Measurements from ENCODE around the gene PDE4B. TPM values are rescaled to one million over a fixed set of nuclear protein-coding genes. Genes with fewer than 3 reads are reported as not detected.

The PDE4B gene
- total RNA-seq, 2 donors from 2014 or later = 23.6 to 53.9 TPM

DNA sequence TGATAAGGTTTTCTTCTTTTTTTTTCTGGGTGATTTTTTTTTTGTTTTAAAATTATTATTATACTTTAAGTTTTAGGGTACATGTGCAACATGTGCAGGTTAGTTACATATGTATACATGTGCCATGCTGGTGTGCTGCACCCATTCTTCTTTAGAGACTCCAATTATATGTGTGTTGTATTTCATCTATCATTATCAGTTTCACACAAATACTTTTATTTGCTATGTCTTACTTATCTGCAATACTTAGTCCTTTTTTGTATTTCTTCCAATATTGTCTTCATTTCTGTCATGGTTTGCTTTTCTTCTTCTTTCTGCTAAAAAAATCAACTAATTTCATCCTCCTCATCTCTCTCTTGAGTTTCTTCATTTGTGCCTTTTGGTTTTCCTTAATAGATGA is 3.9 kb upstream of the PDE4B start:
- Mint-ChIP-seq H3K4me1 (ENCODE audit: low read depth) (peaks cover 6% of the 10 kb centered on the region), H3K9me3 (peaks cover 7 to 10% of the 10 kb centered on the region in 2 donors), H3K4me3 (no peak overlapping the region), H3K27me3 (ENCODE audit: low read depth) (peaks cover 38% of the 10 kb centered on the region), H3K36me3 (ENCODE audit: insufficient read depth in 2 of 2) (peaks cover 2 to 3% of the 10 kb centered on the region in 2 donors), H3K27ac (peak overlapping the region; percentile 4)
- DNase-seq (no peak), ATAC-seq (replicated peaks in 1 of 2) (no peak)

DNA sequence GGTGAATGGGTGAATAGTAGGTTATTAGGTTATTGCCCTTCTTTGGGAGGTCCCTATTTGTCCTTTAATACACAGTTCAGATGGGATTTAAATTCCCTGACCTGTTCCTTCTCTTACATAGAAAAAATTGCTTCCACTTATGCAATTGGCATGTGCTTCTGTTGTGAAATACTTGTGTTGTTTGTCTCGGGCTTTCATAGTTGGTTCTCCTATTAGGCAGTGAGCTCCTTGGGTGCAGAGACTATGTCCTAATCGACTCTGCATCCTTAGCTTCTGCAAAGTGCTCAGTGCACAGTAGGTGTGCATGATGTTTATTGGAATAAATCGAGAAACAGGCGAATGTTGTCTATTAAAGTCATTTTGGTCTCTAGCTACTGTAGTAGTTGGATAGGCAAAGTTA is 1.3 kb upstream of the PDE4B start:
- ATAC-seq (replicated peaks in 1 of 2) = no peak
- Mint-ChIP-seq H3K4me3 (no peak overlapping the region), H3K4me1 (ENCODE audit: low read depth) (peaks cover 6% of the 10 kb centered on the region), H3K36me3 (ENCODE audit: insufficient read depth in 2 of 2) (peaks cover 2 to 3% of the 10 kb centered on the region in 2 donors), H3K27ac (no peak overlapping the region), H3K27me3 (ENCODE audit: low read depth) (peaks cover 64% of the 10 kb centered on the region), H3K9me3 (peaks cover 7% of the 10 kb centered on the region in 2 donors)
- no peak for DNase-seq

- H3K36me3 Mint-ChIP-seq (ENCODE audit: insufficient read depth in 2 of 2) = peaks cover 2 to 3% of the 10 kb centered on the region in 2 donors
- ATAC-seq (replicated peaks in 1 of 2) (no peak), DNase-seq (no peak)
- H3K4me1 Mint-ChIP-seq (ENCODE audit: low read depth) = peaks cover 6% of the 10 kb centered on the region
- H3K27me3 Mint-ChIP-seq (ENCODE audit: low read depth) = peaks cover 70% of the 10 kb centered on the region
- peaks cover 7% of the 10 kb centered on the region in 2 donors for H3K9me3 Mint-ChIP-seq
- no peak overlapping the region for H3K4me3 Mint-ChIP-seq
- H3K27ac Mint-ChIP-seq = no peak overlapping the region
These were observed 660 bp upstream of the PDE4B start for GRCh38 chr1:65791801-65792668.

DNA sequence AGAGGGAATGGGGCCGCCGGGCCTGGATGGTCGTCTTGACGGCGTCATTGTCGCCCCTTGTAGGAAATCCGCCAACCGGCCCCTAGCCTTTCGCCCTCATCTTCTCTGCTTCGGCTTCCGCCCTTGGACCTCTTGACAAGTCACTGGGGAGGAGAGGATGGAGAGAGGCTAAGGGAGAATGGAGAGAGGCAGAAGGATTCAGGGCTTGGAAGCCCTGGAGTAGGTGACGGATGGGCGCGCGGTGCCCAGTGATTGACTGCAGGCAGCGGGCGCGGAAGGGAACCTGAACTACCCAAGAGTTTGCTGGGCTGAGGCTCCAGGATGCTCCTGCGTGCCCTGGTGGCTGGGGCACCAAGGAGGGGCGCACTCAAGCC is 651 bp downstream of the PDE4B start:
- DNase-seq = no peak
- H3K36me3 Mint-ChIP-seq (ENCODE audit: insufficient read depth in 2 of 2) = peaks cover 2 to 3% of the 10 kb centered on the region in 2 donors
- H3K9me3 Mint-ChIP-seq = peaks cover 7% of the 10 kb centered on the region in 2 donors
- no peak for ATAC-seq (replicated peaks in 1 of 2)
- peaks cover 64% of the 10 kb centered on the region for H3K27me3 Mint-ChIP-seq (ENCODE audit: low read depth)
- peak overlapping the region; percentile 5 to 14 for H3K4me3 Mint-ChIP-seq
- H3K27ac Mint-ChIP-seq = no peak overlapping the region
- peaks cover 6% of the 10 kb centered on the region for H3K4me1 Mint-ChIP-seq (ENCODE audit: low read depth)

- H3K9me3 Mint-ChIP-seq = peaks cover 0 to 2% of the 10 kb centered on the region in 2 donors
- H3K36me3 Mint-ChIP-seq (ENCODE audit: insufficient read depth in 2 of 2) = no peaks in the 10 kb centered on the region
- H3K27me3 Mint-ChIP-seq (ENCODE audit: low read depth) = peaks cover 68% of the 10 kb centered on the region
- no peak overlapping the region for H3K27ac Mint-ChIP-seq
- H3K4me1 Mint-ChIP-seq (ENCODE audit: low read depth) = peaks cover 6% of the 10 kb centered on the region
- ATAC-seq (replicated peaks in 1 of 2) (no peak), DNase-seq (no peak)
- no peak overlapping the region for H3K4me3 Mint-ChIP-seq
These were observed 2.6 kb downstream of the PDE4B start for GRCh38 chr1:65795311-65795710.

- peaks cover 47% of the 10 kb centered on the region for H3K27me3 Mint-ChIP-seq (ENCODE audit: low read depth)
- no peaks in the 10 kb centered on the region for H3K4me1 Mint-ChIP-seq (ENCODE audit: low read depth)
- H3K27ac Mint-ChIP-seq = no peak overlapping the region
- H3K4me3 Mint-ChIP-seq = no peak overlapping the region
- no peaks in the 10 kb centered on the region for H3K9me3 Mint-ChIP-seq
- DNase-seq = no peak
- no peak for ATAC-seq (replicated peaks in 1 of 2)
- no peaks in the 10 kb centered on the region for H3K36me3 Mint-ChIP-seq (ENCODE audit: insufficient read depth in 2 of 2)
These were observed 6.9 kb downstream of the PDE4B start for GRCh38 chr1:65799601-65800000.

GRCh38 chr1:65804584-65804983 is 11.9 kb downstream of the PDE4B start:
- no peak overlapping the region for H3K27ac Mint-ChIP-seq
- ATAC-seq (replicated peaks in 1 of 2) = no peak

GRCh38 chr1:65812065-65812464 is 19.4 kb downstream of the PDE4B start:
- Mint-ChIP-seq H3K9me3 (no peaks in the 10 kb centered on the region), H3K27ac (peak overlapping the region; percentile 51), H3K4me3 (peak overlapping the region; percentile 0 to 27), H3K27me3 (ENCODE audit: low read depth) (peaks cover 57% of the 10 kb centered on the region), H3K4me1 (ENCODE audit: low read depth) (peaks cover 28% of the 10 kb centered on the region), H3K36me3 (ENCODE audit: insufficient read depth in 2 of 2) (no peaks in the 10 kb centered on the region)
- peak; percentile 78 to 85 for DNase-seq
- peak; percentile 98 for ATAC-seq (replicated peaks in 1 of 2)

More at GRCh38 chr1:65804584-65804983, 11.9 kb downstream of the PDE4B start:
- no peaks in the 10 kb centered on the region for H3K4me1 Mint-ChIP-seq (ENCODE audit: low read depth)
- DNase-seq = no peak
- H3K27me3 Mint-ChIP-seq (ENCODE audit: low read depth) = peaks cover 61% of the 10 kb centered on the region
- H3K36me3 Mint-ChIP-seq (ENCODE audit: insufficient read depth in 2 of 2) = no peaks in the 10 kb centered on the region
- H3K4me3 Mint-ChIP-seq = no peak overlapping the region
- no peaks in the 10 kb centered on the region for H3K9me3 Mint-ChIP-seq

- no peaks in the 10 kb centered on the region for H3K9me3 Mint-ChIP-seq
- H3K27me3 Mint-ChIP-seq (ENCODE audit: low read depth) = peaks cover 52% of the 10 kb centered on the region
- H3K36me3 Mint-ChIP-seq (ENCODE audit: insufficient read depth in 2 of 2) = no peaks in the 10 kb centered on the region
- H3K27ac Mint-ChIP-seq = no peak overlapping the region
- peak in 1 of 2 donors; percentile 16 for DNase-seq
- H3K4me3 Mint-ChIP-seq = no peak overlapping the region
- H3K4me1 Mint-ChIP-seq (ENCODE audit: low read depth) = peaks cover 28% of the 10 kb centered on the region
- no peak for ATAC-seq (replicated peaks in 1 of 2)
These were observed 21.3 kb downstream of the PDE4B start for GRCh38 chr1:65813956-65814355.

DNA sequence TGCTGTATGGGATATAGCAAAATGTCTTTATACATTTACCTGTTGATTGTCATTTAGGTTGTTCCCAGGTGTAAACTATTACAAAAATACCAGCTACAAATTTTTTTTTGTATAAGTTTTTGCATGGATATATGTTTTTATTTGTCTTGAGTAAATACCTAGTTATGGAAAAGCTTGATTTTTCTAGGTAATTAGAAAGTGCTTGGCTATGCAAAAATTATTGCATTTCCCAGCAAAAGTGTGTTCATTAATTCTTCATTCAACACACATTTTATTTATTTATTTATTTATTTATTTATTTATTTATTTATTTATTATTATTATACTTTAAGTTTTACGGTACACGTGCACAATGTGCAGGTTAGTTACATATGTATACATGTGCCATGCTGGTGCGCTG is 22.1 kb downstream of the PDE4B start:
- peaks cover 28% of the 10 kb centered on the region for H3K4me1 Mint-ChIP-seq (ENCODE audit: low read depth)
- no peak for ATAC-seq (replicated peaks in 1 of 2)
- no peak overlapping the region for H3K4me3 Mint-ChIP-seq
- H3K27me3 Mint-ChIP-seq (ENCODE audit: low read depth) = peaks cover 49% of the 10 kb centered on the region
- H3K36me3 Mint-ChIP-seq (ENCODE audit: insufficient read depth in 2 of 2) = no peaks in the 10 kb centered on the region
- no peak overlapping the region for H3K27ac Mint-ChIP-seq
- H3K9me3 Mint-ChIP-seq = no peaks in the 10 kb centered on the region
- no peak for DNase-seq

GRCh38 chr1:65817891-65818290 is 25.2 kb downstream of the PDE4B start:
- no peaks in the 10 kb centered on the region for H3K36me3 Mint-ChIP-seq (ENCODE audit: insufficient read depth in 2 of 2)
- no peak overlapping the region for H3K27ac Mint-ChIP-seq

DNA sequence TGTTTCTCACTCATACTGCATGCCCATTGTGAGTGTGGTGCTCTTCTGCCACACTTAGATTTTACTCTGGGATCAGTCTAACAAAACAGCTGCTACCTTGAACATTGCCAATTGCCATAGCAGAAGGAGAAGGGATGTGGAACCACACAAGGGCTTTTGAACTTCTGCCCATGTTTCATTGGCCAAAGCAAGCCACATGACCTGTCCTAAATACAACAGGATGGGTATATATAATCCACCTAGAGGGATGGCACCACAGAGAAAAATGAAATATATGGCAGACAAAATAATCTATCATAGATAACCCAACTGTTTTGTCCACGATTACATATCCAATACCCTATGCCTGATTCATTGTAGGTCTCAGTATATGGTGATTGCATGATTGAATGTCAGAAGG is 26.3 kb downstream of the PDE4B start:
- peaks cover 0 to 3% of the 10 kb centered on the region in 2 donors for H3K36me3 Mint-ChIP-seq (ENCODE audit: insufficient read depth in 2 of 2)
- H3K27me3 Mint-ChIP-seq (ENCODE audit: low read depth) = peaks cover 44% of the 10 kb centered on the region
- H3K27ac Mint-ChIP-seq = no peak overlapping the region
- no peak for ATAC-seq (replicated peaks in 1 of 2)
- DNase-seq = no peak
- H3K4me1 Mint-ChIP-seq (ENCODE audit: low read depth) = peaks cover under 1% of the 10 kb centered on the region
- peaks cover 0 to 2% of the 10 kb centered on the region in 2 donors for H3K9me3 Mint-ChIP-seq
- no peak overlapping the region for H3K4me3 Mint-ChIP-seq

More at GRCh38 chr1:65817891-65818290, 25.2 kb downstream of the PDE4B start:
- Mint-ChIP-seq H3K9me3 (no peaks in the 10 kb centered on the region), H3K27me3 (ENCODE audit: low read depth) (peaks cover 46% of the 10 kb centered on the region), H3K4me3 (no peak overlapping the region), H3K4me1 (ENCODE audit: low read depth) (peaks cover 12% of the 10 kb centered on the region)
- ATAC-seq (replicated peaks in 1 of 2) (no peak), DNase-seq (no peak)

DNA sequence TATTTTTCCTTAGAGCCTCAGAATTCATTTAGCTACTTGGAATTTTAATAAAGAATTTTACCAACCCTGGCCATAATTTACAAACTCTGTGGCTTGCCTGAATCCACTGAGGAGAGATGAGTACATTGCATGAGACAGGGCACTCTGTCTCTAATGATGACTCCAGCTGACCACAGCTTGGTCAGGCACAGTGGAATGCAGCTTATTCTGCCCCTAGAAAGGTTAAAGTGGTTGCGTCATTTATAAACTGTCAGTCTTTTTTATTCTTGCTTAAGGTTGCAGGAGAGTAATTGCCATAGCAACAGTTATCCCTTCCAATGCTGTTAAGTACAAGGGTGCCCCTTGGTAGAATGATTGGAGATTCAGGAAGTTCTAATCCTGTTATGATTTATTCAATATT is 28.3 kb downstream of the PDE4B start:
- ATAC-seq (replicated peaks in 1 of 2) = no peak
- H3K4me1 Mint-ChIP-seq (ENCODE audit: low read depth) = no peaks in the 10 kb centered on the region
- H3K9me3 Mint-ChIP-seq = peaks cover 0 to 2% of the 10 kb centered on the region in 2 donors
- no peak overlapping the region for H3K27ac Mint-ChIP-seq
- DNase-seq = no peak
- peaks cover 0 to 3% of the 10 kb centered on the region in 2 donors for H3K36me3 Mint-ChIP-seq (ENCODE audit: insufficient read depth in 2 of 2)
- H3K4me3 Mint-ChIP-seq = no peak overlapping the region
- H3K27me3 Mint-ChIP-seq (ENCODE audit: low read depth) = peaks cover 37% of the 10 kb centered on the region

Measured in activated T-cell treated with anti-CD3 and anti-CD28 coated beads, Interleukin-2, amount 50 U/mL, for 72 hours (primary cell).